CD4-positive, alpha-beta T cell treated with Interleukin-17A for 4 hours (primary cell): ENCODE results near the gene UHMK1.

ENCODE experiments used
- DNase-seq: peaks from one replicate; pipeline ENCODE4 v3.0.0-alpha.2; 2020; ENCODE audit warnings: mixed read lengths

UHMK1 gene

DNA sequence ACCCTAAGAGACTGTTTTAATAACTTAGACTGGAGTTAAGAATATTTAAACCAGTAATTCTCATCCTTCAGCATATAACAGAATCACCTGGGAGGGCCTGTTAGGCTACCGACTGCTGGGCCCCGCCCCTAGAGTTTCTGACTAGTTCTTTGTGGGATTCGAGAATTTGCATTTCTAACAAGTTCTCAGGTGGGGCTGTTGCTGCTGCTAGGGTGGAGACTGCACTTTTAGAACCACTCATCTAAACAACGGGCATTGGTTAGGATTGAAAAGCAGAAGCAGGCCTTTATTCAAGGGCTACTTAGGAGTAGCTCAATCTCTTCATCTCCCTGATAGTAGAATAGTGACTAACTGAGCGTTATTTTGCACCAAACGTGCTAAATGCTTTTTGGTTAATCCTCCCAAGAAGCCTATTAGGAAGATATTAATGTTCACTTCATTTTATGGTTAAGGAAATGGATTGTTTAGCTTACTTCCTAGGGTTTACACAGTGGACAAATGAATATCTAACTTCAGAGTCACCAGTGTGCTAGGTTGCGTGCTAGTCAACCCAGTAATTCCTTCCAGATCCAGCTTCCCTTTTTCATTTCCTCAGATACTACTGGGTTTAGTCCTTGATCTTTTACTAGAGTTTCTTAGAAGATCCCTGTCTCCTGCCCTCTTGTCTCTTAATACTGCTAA lies 32.8 kb downstream of the UHMK1 start:
- DNase-seq = no peak

DNA sequence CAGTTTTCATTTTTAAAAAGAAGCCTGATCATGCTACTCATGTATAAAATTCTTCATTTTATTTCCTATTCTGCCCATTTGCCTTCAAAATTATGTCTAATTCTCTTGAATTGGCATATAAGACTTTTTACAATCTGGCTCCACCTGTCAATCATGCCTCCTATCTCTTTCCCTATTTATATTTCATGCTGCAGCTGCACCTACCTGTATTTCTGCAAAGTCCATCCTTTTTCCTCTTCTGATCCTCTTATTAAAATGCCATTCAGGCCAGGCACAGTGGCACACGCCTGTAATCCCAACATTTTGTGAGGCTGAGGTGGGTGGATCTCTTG lies 33.3 kb downstream of the UHMK1 start:
- DNase-seq = no peak

DNA sequence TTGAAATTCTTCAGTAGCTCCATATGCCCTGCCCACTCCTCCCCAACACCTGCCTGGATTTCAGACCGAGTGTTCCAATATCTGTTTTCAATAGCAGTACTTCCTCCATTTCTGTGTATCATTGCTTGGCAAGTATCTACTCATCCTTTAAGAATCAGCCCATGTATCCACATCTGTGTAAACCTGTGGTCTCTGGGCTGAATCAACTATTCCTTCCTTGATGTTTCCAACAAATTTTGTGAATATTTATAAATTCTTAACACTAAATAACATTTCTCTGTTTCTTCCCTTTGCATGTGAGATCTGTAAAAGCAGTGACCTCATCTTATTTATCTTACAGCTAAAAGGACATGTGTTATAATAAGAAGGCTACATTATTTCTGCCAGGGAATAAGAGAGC lies 37.9 kb downstream of the UHMK1 start:
- no peak for DNase-seq

DNA sequence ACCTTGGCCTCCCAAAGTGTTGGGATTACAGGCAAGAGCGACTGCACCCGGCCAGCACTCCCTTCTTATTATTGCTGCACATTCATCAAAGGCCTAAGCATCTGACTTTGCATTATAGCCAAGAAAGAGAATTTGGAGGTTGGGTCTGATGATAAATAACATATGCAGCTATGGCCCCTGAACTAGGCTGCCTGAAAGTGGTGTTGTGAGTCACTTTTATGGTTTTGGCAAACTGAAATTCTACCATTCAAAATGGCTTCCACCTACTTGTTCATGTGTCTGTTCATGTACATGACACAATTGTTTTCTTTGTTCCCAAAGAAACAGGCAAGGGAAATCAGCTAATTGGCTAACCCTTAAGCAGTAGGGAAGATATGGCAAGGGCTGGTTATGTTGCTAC lies 38.9 kb downstream of the UHMK1 start:
- no peak for DNase-seq

DNA sequence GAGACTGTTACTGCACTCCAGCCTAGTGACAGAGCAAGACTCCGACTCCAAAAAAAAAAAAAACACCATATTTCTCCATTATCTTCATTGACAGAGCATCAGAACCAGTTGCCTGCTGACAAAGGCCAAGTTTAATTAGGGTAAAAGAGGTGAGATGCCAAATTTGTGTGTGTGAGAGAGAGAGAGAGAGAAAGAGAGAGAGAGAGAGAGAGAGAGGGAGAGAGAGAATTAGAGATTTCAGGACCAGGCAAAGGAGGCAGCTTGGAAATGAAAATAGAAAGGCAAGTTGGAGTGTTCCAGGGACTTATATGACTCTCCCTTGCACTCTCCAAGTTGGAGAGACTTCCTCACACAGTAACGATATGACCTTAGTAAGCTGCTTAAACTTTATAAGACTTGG lies 39.6 kb downstream of the UHMK1 start:
- no peak for DNase-seq

DNA sequence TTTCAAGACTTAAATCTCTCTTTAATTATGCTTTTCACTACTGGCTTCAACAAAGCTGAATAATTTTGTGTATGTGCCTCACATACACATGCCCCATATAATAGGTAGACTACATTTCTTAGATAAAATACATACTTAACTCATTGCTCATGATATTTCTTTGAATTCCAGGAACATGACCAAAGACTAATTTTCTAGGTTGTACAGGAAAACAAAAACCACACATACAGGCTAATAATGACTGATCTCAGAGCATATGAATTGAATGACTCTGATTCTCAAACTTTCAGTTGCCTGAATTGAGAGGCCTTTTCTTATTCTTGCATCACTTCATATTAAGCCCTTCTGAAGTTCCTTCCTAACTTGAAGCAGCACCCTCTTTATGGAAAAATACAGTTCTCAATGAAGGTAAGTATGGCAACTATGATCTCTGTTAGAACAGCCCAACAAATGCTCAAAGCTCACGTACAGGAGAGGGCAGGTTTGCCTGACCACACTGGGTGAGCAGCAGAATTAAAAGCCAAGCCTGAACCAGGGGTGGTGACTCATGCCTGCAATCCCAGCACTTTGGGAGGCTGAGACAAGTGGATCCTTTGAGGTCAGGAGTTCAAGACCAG lies 41.3 kb downstream of the UHMK1 start:
- DNase-seq = no peak

DNA sequence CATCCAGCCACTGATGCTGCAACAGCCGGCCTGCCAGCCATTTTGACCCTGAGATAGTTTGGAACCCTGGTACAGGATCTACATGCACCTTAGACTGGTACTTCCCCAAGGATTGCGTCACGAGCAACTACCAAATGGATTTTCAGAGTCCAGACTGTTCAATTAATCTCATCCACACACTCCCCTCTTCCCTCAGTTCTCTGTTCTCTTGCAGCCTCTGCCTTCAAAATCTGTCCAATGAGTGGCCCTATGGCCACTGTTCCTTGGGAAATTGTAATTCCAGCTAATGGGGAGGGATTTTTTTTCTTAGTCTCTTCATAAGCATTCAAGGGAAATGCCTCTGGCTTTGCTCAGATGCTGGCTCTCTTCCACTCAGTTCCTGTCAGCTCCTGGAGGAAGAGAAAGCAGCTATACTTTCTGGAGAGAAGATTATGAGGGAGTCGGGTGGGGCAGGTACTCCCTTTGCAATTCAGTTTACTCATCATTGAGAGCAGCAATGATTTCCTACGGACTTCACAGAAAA lies 44.1 kb downstream of the UHMK1 start:
- no peak for DNase-seq

DNA sequence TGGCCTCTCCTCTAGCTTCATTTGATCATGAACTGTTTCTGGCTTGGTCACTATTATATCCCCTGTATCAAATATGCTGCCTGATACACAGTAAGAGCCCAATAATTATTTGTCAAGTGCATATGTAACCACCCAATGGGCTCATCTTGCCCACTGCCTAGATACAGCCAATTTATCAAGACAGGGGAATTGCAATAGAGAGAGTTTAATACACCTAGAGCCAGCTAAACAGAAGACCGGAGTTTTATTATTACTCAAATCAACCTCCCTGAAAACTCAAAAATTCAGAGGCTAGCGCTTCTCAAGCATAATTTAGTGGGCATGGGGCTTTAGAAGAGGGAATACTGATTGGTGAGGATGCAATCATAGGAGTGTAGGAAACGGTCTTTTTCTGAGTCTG lies 45.6 kb downstream of the UHMK1 start:
- DNase-seq = no peak

DNA sequence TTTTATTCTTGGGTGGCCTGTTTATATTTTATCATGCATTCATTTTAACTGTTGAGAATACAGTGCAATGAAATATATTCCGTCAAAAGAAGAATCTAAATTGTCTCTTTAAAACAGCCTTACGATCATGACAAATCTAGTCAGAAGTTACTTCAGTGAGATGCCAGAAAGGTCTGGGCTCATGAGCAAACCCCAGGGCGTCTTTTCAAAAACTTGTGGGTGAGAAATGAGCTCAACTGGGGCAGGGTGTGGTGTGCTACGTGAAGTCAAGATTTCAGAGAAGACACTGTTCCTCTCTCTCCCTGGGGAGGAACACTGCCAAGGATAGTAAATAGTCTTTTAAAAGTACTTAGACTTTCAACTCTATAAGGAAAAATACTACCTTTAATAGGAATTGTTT lies 50.6 kb downstream of the UHMK1 start:
- DNase-seq = no peak

DNA sequence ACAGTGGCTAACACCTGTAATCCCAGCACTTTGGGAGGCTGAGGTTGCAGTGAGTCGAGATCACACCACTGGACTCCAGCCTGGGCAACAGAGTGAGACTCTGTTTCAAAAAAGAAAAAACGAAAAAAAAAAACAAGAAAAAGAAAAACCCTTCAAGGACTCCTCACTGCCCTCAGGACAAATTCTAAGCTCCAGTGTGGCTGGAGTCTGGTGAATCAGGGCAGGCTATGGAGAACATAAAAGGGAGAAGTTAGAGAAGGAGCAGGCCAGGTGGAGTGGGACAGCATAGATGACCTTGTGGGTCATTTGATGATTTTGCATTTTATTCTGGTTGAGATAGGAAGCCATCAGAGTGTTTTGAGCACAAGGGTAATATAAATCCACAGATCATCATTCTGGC lies 51.4 kb downstream of the UHMK1 start:
- DNase-seq = no peak

DNA sequence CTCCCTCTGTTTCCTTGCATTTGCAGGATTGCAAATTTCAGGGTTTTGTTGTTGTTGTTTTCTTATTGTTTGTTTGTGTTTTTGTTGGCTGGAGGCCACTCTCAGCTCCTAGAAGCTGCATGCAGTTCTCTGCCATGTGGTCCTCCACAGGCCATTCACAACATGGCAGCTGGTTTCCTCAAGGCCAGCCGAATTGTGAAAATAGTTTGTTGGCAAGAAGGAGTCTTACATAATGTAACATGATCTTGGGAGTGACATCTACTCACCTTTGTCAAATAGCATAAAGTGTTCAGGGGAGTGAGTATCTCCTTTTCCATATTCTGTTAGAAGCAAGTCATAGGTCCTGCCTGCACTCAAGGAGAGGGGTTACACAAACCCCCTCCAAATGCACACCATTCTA lies 53.3 kb downstream of the UHMK1 start:
- no peak for DNase-seq

DNA sequence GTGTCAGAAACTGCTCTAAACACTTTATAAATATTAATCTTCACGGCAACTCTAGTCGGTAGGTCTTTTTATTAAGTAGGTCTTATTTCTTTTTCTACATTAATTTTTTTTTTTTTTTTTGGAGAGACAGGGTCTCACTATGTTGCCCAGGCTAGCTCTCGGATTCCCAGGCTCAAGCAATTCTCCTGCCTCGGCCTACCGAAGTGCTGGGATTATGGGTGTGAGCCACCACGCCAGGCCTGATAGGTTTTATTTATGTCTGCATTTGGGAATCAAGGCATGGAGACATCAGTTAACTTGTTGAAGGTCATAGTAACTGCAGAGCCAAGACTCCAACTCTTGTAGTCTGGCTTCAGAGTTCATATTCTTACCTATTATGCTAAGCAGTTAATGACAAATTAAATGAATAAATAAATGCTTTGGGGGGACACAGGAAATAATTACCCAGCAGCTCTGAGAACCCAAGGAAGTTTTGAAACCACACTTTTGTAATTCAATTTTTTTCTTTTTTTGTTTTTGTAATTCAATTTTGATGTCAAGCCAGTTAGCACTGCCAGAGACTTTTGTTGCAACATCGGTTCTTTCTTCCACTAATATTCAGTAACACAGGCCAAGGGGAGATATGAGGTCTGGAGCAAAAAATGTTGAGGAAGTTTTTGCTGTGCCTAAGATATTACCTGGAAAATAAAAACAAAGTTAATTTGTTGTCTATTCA lies 54.5 kb downstream of the UHMK1 start:
- no peak for DNase-seq

DNA sequence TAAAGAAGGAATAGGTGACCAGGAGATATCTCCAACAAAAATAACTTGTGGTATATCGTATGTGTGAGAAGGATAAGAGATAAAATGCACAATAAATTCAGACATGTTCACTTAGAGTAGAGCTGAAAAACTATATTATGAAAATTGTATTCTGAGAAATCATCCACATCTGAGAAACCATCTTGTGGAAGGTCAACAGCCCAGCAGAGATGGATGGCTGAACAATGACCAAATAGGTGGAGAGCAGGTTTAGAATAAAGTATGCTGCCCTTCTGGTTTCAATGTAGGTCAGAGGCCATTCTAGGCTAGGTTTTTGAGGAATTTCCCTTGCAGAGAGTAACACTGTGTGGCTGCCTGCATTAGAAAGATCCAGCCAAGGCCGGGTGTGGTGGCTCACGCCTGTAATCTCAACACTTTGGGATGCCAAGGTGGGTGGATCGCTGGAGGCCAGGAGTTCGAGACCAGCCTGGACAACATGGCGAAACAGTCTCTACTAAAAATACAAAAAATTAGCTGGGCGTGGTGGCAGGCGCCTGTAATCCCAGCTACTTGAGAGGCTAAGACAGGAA lies 55.1 kb downstream of the UHMK1 start:
- no peak for DNase-seq

DNA sequence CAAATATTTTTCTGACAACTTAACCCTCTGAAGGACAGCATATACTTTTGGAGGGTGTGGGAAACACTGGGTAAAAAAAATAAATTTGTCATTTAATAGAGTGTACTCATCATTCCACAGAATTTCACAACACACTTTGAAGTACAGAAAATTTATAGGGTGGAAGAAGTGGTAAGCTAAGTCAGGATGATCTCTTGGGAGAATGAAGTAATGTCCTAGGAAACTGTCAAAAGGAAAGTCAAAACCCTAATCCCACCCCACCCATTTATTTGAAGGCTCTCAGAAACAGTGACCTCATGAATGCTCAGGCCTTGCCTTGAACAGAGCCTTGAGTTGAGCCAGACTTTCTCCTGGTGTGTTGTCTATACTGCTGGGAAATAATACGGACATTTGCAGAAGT lies 56.6 kb downstream of the UHMK1 start:
- no peak for DNase-seq

DNA sequence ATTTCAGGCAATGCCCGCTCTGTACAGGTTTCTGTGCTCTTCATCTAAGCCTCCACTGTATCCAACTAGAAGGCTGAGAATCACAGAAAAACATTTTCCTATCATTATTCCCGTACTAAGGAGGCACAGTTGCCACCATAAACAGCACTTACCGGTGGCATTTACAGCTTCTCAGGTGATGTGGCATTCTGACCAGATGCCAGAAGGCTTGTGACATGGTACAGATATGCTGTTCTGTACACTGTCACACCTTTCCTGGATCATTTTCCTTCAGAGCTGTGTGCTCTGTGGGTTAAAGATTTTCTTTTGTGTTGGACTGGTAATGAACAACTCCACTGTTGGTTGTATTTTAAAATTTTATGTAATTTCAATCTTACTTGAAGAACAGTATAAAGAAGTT lies 59.9 kb downstream of the UHMK1 start:
- DNase-seq = no peak

DNA sequence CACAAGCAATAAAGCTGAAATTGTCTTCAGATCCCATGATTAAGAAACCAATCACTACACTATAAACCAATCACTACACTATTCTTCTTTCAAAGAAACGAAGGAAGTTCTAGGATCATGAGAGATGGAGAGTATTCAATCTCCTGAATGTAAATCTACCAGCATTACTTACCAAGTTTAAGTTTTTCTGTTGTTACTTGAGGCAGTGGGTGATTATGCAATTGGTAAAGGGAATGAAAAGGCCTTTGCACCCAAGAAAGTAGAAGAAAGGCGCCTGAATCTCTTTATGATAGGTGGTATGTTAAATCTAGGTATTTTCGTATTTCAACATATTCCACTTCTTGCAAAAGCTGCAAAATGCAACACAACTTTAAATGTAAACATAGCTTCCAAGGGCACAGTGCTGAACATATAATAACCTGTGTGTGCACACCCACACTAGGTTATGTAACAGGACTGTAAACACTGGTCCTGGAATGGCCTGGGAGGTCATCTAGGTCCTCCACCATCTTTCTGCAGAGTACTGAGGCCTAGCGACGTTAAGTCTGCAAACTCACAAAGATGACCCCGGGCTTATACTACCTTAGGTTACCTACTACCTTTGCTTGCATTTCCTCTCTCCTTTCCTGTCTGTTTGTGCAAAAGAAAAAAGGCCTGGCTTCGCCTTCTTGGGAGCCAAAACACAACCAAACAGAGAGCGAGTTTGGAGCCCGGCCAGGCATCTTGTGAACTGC lies 62.9 kb downstream of the UHMK1 start:
- no peak for DNase-seq

DNA sequence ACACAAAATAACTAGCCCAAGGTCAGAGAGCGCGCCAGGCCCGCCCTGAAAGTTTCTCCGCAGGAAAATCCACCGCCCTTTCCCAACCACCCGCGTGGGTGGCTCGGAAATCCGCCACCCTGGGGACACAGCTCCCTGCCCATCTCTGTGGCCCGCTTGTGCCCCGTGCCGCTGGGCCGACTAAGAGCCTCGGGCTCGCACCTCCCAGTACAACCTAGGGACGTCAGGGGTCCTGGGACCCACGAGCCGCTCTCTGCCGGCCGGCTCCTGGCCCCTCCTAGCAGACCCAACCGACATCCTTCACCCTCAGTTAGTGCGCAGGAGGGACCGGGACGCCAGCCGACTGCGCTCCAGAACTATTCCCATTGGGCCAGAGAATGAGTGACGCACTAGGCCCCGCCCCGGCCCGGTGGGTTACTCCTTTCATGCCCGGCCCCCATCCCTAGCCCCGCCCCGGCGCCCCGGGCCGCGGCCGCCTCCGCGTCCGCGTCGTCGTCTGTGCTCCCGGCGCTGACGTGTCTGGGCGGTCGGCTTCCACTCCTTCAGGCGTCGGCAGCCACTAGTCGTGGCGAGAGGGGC lies 63.5 kb downstream of the UHMK1 start:
- peak; percentile 99 for DNase-seq

DNA sequence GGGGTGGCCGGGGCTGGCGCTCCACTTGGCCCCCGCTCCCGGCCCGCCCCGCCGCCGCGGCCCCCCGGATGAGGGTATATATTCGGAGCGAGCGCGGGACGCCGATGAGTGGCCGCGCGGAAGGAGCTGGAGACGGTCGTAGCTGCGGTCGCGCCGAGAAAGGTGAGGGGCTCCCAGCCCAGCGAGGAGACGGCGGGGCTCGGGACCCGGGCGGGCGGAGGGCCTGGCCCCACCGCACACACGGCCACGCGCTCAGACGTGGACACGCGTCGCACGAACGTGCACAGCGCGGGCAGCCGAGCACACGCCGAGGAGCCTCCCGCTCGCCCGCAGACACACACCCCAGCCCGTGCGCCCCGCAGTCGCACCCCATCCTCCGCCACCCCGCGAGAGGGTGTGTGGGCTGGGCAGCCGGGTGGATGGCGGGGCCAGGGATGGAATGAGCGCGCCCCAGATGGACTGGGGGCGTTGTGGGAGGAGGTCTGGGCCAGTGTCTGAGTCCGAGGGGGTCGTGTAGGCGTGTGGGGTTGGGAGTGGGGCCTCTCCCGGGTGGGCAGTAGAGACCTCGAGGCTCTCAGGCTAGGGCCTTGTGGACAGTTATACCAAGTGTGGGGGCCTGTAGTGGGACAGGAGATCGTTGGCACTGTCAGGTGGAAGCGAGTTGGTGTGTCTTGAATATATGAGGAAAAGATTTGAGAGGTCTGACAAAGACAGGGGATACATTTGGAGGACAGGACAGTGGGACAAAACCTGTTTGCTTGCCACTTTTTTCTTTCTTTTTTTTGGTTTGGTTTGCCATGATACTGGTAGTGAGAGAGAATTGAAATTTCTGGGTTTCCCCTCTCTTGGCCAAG lies 64.2 kb downstream of the UHMK1 start, which contains the start of gene UAP1:
UAP1 (plus strand) TSS at position 107 of the 854 bp plus-strand sequence. CDS start 4,347 bp downstream, outside the sequence.
- no peak for DNase-seq

DNA sequence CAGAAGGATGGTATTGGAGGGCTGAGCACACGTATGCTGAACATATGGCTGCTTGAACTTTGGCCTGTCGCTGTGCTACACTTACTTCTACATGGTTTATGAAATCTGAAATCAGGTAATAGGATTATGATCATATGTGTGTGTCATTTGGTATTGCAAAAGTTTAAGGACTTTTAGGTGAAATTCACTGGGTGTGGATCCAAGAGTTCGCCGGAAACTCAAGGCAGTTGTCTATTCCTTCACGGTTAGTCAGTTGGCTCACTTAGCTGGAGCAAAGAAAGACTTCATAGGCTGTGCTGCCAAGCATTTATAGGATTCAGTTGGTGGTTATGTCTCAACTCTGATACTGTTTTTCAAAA lies 64.8 kb downstream of the UHMK1 start:
- no peak for DNase-seq

DNA sequence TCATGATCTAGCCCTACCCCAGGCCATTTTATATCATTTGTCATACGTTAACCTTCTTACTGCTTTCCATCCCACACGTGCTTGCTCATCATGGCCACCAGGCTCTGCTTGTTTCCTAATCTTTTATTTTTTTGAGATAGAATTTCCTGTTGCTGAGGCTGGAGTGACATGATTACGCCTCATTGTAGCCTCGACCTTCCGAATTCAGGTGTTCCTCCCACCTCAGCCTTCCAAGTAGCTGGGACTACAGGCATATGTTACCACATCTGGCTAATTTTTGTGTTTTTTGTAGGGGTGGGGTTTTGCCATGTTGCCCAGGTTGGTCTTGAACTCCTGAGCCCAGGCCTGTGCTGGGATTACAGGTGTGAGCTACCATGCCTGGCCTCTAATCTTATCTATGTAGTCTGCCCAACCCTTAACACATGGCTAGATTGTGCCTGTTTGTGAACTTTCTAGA lies 67.2 kb downstream of the UHMK1 start:
- DNase-seq = no peak

DNA sequence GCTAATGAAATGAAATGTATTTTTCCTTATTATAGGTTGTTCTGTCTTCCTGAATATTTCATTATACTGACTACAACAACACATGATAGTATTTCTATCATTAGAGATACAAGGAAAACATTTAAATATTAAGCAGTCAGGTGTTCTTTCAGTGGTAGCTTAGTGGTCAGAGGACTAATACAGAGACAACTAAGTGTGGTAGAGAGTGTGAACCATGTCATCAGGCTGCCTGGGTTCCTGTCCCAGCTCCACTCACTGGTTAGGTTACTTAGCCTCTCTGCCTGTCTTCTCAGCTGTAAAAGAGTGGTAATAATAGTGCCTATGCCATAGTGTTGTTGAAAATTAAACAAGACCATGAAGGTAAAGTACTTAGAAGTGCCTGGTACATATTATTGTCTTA lies 67.8 kb downstream of the UHMK1 start:
- DNase-seq = no peak

DNA sequence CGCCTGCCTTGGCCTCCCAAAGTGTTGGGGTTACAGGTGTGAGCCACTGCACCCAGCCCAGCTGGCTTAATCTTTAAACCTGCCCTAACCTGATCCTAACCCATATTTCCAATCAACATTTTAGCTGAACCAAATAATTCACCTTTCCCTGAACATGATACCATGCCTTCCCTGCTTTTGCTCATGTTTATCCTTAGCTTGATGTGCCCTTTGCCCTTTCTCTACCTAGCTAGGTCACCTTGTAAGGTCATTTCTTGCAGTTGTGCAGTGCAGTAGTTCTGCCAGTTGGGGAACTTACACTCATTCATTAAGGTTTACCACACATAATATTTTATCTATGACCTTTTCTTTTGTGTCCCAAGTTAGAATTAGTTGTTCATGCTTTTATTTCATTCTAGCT lies 69.3 kb downstream of the UHMK1 start:
- no peak for DNase-seq
